CD4-positive, alpha-beta T cell treated with Interleukin-21 for 1 hour (primary cell): ENCODE results near the gene SPECC1L.
A peak's percentile ranks its signal among the peaks of the same experiment; 100 is the strongest.

Experiments
- DNase-seq: peaks from one replicate; pipeline ENCODE4 v3.0.0-alpha.2; 2020

SPECC1L gene

DNA sequence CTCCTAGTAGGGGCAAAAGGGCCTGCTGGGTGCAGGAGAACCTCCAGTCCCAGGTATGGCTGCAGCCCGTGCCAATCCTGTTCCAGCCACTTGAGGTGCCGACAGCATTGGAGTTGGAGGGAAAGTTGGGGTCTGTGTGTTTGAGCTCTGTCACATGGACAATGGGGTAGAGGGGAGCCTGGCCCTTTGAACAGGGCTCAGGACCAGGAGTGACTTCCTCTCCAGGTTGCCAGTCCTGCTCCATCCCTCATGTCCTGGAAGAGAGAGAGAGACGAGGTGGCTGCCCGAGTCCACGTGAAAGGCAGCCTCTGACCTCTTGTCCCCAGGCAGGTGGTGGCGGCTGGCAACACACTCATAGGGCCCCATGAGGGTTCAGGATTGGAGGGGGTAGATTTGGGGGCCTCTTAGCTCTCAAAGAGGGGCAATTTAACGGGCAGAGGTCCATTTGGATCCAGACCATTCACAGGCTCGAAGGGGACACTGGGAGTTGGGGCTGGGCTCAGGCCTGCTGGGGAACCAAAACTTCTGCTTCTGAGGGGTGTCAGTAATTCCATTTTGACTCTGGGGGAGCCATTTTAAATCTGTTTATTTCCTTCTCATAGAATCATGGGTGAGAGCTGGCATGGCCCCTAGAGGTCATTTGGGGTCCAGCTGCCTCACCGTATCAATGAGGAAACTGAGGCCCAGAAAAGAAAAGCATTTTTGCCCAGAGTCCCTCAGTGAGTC lies 160.8 kb downstream of the SPECC1L start:
- DNase-seq, result no peak

DNA sequence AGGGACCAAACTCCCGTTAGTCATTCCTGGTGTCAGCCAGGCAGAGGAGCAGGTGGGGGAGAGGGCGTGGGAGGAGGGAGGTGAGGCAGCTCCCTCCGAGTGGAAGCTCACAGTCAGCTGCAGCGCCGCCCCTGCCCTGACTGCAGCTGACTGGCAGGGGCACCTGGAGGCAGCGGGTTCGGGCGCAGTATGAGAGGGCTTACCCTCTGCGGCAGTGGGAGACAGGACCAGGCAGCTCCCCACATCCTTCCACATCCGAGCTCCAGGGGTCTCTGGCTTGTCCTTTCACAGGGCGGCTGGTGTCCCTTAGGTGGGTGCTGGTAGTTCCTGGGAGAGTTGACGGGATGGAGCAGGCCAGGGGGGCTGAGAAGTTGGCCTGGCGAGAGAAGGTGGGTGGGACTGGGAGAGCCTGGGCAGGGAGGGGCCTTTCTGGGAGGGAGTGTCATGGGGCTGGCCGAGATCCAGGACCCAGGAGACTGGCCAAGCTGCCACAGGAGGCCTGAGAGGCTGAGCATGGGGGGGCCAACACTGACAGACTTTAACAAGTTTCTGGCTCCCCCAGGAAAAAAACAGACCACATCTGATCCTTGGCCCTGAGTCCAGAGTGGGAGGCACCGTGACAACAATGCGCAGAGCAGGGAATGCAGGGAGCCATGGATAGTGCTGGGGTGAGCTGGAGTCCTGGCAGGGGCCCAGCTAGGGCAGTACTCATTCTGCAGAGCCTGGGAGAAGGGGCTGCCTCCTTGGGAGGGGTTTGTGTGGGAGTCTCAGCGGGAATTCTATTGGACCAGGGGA lies 161.6 kb downstream of the SPECC1L start:
- no peak for DNase-seq

DNA sequence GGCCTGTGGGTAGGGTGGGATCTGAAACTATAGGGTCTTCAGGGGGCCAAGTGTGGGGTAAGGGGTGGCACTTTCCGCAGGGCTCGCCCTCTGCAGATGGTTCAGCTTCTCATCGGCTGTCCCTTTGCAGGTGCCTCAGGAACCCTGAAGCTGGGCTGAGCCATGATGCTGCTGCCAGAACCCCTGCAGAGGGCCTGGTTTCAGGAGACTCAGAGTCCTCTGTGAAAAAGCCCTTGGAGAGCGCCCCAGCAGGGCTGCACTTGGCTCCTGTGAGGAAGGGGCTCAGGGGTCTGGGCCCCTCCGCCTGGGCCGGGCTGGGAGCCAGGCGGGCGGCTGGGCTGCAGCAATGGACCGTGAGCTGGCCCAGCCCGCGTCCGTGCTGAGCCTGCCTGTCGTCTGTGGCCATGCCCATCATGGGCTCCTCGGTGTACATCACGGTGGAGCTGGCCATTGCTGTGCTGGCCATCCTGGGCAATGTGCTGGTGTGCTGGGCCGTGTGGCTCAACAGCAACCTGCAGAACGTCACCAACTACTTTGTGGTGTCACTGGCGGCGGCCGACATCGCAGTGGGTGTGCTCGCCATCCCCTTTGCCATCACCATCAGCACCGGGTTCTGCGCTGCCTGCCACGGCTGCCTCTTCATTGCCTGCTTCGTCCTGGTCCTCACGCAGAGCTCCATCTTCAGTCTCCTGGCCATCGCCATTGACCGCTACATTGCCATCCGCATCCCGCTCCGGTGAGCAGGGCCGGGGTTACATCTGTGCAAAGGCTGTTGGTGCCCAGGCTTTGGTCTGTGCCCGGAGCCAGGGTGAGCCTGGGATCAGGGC lies 162.6 kb downstream of the SPECC1L start:
- DNase-seq, result no peak

DNA sequence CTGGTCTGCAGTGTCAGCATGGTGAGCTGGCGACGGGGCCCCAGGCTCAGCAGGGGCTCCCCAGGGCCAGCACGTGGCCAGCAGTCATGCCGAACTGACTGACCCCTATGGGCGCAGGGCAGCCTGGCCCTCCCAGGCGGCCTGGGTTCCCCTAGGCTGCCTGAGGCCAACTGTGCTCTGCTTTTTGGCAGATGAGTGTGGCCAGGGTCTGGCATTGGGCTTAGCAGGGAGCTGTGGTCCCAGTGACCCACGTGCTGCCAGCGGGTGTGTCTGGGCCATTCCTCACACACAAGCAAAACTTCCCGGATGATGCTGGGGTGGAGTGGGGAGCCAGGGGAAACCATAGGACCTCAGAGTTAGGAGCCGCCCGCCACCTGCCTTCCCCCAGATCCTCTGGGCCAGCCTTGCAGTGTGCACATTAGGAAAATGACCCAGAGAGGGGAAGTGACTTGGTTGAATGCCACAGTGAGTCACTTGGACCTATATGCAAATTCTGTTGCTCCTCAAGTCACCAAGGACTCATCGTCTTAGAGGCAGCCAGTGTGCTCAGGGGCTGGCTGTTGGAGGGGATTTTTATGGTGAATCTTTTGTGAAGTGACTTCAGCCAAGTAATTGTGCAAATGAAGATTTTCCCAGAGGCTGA lies 163.3 kb downstream of the SPECC1L start:
- no peak for DNase-seq

DNA sequence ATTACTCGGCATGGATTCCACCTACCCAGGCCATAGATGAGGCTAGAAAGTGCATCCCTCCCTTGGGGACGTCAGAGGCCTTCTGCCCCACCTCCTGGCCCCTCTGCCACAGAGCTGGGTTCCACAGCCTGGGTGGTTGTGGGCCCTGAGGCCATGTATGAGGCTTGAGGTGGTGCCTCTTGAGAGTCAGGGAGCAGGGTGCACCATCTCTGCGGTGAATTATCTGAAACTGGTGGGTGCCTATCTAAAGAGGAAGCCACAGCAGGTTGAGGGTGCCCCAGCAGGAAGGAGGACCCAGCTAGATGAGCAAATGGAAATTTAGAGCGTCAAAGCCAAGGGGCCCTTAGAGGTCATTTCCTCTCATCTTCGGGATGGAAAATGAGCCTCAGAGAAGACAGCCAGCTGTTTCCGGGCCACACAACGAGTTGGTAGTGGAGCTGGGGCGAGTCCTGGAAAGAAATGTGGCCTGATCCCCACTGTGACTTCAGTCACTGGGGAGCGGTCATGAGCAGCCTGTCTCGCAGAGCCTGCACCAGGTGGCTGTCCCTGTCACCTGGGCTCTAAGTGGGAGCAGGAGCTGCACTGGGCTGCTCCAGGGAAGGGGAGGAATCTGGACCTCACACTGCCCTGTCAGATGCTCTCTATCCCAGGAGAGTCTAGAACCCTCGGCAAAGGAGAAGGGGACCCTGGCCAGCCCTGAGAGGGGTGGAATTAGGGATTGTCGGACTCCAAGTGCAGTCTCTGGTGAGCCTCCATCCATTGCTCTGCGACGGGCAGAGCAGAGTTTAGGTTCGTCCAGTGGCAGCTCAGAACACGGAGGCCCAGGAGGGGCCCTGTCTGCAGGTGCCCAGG lies 164.1 kb downstream of the SPECC1L start:
- DNase-seq, result peak; percentile 83

DNA sequence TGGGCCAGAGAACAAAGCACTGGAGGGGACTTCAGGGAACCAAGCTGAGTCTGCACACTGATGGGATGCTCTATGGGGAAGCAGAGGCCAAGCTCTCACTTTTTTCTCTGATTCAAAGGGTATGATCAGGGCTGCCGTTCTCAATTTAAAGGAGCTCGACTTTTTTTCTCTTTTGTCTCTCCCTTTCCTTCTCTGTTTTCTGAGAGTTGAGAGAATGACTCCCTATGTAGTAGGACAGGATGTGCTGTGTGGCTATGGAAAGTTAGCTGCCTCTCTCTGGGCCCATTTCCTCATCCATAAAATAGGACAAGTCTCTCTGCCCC lies 164.7 kb downstream of the SPECC1L start:
- DNase-seq, result no peak

DNA sequence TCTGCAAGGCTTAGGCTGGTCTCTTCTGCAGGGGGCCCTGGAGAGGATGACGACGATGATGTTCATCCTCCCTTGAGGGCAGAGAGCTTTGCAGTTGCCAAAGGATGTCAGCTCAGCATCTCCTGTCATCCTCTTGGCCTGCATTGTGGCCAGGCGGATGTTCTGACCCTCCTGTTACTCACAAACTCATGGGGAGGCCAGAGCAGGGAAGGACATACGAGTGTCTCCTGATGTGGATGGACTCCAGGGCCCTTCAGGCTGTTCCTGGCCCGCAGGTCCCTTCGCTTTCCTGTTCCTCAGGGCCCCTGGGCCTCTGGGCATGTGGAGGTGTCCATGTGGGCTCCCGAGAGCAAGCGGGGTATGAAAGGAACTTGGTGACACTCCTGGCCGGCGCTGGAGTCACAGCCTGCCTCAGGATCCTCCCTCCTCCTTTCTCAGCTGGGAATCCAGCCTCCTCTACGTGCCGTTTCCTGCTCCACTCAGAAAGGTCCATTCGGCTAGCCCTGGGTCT lies 165.3 kb downstream of the SPECC1L start:
- DNase-seq, result no peak

DNA sequence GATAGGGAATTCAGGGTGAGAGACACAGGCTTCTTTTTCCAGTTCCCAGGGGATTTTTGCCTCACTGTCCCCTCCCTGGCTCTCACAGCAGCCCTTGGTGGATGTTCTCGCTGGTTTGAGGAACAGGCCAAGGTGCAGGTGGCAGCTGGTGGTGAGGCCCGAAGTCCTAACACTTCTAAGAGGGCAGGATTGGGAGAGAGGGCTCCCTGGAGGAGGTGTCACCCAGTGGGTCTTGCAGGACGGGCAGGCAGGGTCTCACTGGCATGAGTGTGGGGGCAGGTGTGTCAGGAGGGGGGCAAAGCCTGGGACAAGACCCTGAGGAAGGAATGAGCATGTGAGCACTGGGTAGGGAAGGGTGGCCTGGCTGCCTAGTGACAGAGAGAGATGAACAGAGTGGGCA lies 165.9 kb downstream of the SPECC1L start:
- DNase-seq, result no peak

DNA sequence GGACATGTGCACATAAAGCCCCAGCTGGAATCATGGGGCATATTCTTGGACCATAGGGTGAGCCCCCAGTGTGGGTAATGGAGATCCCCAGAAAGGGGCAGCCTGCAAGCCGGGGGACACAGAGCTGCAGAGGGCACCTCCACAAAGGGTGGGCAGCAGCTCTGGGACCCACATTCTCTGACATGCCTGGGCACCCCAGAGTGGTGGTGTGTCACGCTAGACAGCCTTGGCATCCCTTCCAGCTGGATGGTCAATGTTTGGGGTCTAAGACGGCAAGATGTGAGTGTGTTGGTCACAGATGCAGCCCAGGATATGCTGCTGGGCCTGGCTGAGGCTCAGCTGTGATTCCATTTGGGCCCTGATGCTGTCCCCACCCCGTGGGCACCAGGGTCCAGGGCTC lies 166.5 kb downstream of the SPECC1L start:
- no peak for DNase-seq

DNA sequence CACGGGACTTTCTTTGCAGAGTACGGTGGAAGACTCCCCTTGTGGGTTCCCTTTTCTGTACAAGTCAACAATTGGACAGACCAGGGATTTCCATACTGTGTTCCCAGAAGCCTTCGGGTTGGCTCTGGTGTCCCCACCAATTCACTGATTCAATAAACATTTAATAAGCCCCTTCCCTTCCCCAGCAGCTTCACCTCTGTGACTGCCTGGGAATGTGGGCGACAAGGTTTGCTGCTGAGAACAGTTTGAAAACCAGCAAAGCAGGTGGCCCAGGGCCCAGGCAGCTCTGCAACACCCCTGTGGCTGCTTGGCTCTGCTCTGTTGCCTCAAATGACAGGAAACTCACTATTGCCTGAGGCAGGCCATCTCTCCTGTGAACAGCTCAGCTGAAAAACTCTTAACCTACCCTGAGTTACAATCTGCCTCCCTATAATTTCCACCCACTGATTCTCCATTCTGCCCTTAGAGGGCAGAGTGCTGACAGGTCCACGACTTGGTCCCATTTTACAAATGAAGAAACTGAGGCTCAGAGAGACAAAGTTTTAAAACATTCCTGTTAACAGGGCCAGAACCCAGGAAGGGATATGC lies 167.2 kb downstream of the SPECC1L start:
- no peak for DNase-seq

DNA sequence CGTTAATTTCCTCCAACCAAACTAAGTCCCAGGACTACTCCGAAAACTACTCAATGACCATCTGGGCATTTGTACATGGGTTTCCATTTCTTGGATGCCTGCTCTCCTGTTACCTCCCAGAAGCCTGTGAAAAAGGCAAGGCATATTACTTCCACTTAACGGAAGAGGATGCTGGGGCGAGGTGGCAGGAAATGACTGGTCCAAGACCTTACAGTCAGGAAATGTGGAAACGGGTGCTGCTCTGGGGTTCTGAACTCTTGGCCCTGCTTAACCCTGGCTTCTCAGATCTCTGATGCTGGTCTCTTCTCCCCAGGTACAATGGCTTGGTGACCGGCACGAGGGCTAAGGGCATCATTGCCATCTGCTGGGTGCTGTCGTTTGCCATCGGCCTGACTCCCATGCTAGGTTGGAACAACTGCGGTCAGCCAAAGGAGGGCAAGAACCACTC lies 169.7 kb downstream of the SPECC1L start:
- no peak for DNase-seq

DNA sequence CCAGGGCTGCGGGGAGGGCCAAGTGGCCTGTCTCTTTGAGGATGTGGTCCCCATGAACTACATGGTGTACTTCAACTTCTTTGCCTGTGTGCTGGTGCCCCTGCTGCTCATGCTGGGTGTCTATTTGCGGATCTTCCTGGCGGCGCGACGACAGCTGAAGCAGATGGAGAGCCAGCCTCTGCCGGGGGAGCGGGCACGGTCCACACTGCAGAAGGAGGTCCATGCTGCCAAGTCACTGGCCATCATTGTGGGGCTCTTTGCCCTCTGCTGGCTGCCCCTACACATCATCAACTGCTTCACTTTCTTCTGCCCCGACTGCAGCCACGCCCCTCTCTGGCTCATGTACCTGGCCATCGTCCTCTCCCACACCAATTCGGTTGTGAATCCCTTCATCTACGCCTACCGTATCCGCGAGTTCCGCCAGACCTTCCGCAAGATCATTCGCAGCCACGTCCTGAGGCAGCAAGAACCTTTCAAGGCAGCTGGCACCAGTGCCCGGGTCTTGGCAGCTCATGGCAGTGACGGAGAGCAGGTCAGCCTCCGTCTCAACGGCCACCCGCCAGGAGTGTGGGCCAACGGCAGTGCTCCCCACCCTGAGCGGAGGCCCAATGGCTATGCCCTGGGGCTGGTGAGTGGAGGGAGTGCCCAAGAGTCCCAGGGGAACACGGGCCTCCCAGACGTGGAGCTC lies 170.2 kb downstream of the SPECC1L start:
- no peak for DNase-seq

DNA sequence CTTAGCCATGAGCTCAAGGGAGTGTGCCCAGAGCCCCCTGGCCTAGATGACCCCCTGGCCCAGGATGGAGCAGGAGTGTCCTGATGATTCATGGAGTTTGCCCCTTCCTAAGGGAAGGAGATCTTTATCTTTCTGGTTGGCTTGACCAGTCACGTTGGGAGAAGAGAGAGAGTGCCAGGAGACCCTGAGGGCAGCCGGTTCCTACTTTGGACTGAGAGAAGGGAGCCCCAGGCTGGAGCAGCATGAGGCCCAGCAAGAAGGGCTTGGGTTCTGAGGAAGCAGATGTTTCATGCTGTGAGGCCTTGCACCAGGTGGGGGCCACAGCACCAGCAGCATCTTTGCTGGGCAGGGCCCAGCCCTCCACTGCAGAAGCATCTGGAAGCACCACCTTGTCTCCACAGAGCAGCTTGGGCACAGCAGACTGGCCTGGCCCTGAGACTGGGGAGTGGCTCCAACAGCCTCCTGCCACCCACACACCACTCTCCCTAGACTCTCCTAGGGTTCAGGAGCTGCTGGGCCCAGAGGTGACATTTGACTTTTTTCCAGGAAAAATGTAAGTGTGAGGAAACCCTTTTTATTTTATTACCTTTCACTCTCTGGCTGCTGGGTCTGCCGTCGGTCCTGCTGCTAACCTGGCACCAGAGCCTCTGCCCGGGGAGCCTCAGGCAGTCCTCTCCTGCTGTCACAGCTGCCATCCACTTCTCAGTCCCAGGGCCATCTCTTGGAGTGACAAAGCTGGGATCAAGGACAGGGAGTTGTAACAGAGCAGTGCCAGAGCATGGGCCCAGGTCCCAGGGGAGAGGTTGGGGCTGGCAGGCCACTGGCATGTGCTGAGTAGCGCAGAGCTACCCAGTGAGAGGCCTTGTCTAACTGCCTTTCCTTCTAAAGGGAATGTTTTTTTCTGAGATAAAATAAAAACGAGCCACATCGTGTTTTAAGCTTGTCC lies 171.0 kb downstream of the SPECC1L start:
- DNase-seq, result no peak

DNA sequence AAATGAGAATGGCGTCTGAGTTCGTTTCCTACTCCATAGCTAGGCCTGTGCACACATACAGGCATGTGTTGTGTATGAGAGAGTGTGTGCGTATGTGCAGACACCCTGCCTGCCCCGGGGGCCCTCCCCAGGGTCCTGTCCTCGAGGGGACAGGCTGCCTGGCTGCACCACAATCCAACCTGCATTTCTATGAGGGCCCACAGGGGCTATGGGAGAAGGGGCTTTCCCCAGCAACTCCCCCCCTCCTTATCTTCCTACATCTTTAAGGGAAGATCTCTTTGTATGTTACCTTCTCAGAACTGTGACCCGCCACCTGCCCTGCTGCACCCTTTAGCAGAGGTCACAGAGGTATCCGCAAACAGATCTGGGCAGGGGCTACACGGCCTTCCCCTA lies 171.7 kb downstream of the SPECC1L start:
- no peak for DNase-seq

DNA sequence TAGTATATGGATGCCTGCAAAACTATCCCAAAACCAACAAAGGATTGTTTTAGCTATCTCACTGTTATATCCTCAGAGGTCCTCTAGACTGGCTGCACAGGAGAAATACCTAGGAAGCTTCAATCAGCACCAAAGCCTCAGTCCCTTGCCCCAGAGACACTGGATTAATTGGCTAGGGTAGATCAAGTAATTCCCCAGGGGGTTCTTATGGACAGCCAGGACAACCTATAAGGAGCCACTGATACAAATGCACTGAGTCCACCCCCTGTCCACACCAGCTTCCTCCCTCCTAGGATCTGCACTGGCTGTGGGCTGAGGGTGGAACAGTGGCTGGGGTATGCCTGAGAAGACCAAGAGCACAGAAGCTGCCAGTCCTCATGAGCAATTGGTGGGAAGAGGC lies 173.0 kb downstream of the SPECC1L start:
- DNase-seq, result no peak

DNA sequence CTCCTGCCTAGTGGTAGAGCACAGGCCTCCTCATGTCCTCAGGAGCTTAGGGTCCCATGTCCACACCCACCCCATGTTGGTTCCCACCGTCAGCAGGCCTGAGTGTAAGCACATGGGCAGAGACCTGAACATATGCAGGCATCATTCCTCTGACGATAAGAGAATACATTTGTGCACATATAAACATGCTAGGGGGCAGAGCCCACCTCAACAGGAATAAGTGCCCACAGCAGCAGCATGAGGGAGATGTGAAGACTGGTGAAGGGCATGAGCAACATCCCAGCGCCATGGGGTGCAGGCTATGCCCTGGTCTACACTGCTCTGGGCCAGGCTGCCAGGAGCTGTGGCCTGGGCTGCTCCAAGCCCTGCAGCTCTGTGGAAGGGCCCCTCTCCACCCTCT lies 173.6 kb downstream of the SPECC1L start:
- DNase-seq, result no peak

DNA sequence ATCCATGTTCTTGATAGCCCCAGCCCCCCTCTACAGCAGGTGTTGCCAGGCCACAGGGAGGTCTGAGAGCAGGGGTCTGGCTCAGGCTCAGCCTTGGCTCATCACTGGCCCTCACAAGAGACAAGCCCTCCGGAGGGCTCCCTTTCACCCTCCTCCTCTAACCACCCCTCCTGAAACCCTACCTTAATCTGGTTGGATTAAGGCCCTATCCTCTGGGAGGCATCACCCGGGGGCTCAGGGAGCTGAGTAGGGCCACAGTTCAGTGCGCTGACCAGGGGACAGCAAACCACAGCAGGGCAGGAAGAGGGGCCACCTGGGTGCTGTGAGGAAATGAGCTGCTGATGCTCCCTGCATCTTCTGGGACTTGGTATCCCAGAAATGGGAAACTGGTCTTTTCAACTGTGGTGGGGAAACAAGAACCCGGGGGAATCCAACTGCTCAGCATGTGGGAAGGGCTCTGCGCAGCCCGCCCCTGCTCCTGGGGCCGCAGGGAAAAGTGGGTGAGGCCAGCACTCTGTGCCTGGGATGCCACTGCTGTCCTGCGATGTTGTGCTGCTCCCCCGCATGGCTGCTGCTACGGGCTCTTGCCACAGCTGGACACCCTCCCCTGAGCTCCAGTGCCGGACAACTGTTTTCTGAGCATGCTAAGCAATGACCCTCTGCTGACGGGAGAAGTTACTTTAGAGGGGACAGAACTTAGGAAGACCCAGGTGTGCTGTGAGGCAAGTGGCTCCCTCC lies 174.3 kb downstream of the SPECC1L start:
- DNase-seq, result no peak

DNA sequence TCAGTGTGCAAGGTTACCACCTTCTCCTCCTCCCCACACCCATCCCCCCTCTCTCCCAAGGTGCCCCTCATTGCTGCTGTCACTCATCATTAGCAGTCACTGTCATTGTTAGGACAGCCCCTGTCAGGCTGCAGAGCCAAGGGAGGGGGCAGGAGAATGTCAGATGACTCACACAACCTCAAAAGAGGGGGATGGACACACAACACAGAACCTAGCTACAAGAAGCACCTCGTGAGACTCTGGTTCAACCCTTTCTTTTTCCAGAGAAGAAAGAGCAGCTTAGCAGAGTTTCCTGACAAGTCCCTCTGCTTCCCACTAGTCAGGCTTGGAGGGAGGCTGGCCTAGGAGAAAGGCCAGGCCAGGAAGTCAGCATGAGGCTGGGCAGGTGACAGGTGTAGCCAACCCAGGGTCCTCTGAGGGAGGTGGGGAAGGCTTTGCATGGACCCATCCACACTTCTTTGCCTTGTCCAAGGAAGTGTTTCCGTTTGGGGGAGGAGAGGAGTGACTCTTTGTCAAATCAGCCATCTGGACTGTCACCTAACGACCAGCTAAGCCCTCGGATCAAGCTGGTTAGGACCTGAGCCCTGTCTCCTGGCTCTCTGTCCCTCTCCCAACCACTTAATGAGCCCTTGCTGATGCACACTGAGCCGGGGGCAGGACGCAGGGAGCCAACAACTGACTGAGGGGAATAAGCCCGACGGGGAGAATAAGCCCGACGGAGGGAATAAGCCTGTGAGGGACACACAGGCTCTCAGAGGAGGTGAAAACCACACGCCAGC lies 175.0 kb downstream of the SPECC1L start:
- DNase-seq, result no peak
